WTC11 (cell line): ENCODE data around the gene NCS1. TPM values are rescaled to one million over a fixed set of nuclear protein-coding genes. Genes with fewer than 3 reads are reported as not detected.
A peak's percentile ranks its signal among the peaks of the same experiment; 100 is the strongest.

ENCODE experiments used
- ATAC-seq: fragments of 200-7000 bp; cut with Tn5 transposase; 2 replicates; pipeline ENCODE4 v1.10.0; 2021; ENCODE audit warnings: mild to moderate bottlenecking, moderate library complexity
- CTCF ChIA-PET: fragments of 300-600 bp; sonication (Branson Sonifier 250); formaldehyde crosslinking; loops from one replicate; lab custom pipeline; 2021; ENCODE audit warnings: antibody characterized with exemption; lab: Charles Lee
- POLR2A ChIA-PET: fragments of 350-600 bp; sonication (Branson Sonifier 250); formaldehyde crosslinking; loops from one replicate; lab custom pipeline; 2021; ENCODE audit warnings: antibody characterized with exemption; lab: Charles Lee
- DNase-seq: peaks from one replicate; pipeline ENCODE4 v3.0.0; 2021; ENCODE audit warnings: low spot score
- H3K27ac Mint-ChIP-seq: 2 replicates; pipeline ENCODE4 v1.8.0; 2021; ENCODE audit warnings: mixed read lengths
- H3K27me3 Mint-ChIP-seq: 2 replicates; pipeline ENCODE4 v1.8.0; 2021; ENCODE audit warnings: low read depth, mild to moderate bottlenecking, moderate library complexity, mixed read lengths
- H3K36me3 Mint-ChIP-seq: 2 replicates; pipeline ENCODE4 v1.8.0; 2021; ENCODE audit warnings: mixed read lengths
- H3K4me1 Mint-ChIP-seq: 2 replicates; pipeline ENCODE4 v1.8.0; 2022; ENCODE audit warnings: mixed read lengths
- H3K4me3 Mint-ChIP-seq: 2 replicates; pipeline ENCODE4 v1.8.0; 2021; ENCODE audit warnings: mild to moderate bottlenecking, moderate library complexity, mixed read lengths
- H3K9me3 Mint-ChIP-seq: 2 replicates; pipeline ENCODE4 v1.8.0; 2021; ENCODE audit warnings: mixed read lengths
- AFF4 ChIP-seq: sonication (generic); formaldehyde crosslinking; IDR thresholded peaks from 2 replicates; pipeline ENCODE4 v1.8.1; 2023; ENCODE audit warnings: mild to moderate bottlenecking, missing genetic modification reagents, borderline replicate concordance
- E2F5 ChIP-seq: sonication (generic); formaldehyde crosslinking; IDR thresholded peaks from 2 replicates; pipeline ENCODE4 v1.8.1; 2022; ENCODE audit warnings: mild to moderate bottlenecking, moderate library complexity, missing genetic modification reagents
- GABPB1 ChIP-seq: sonication (generic); formaldehyde crosslinking; IDR thresholded peaks from 2 replicates; pipeline ENCODE4 v1.8.1; 2023; ENCODE audit warnings: mild to moderate bottlenecking, missing genetic modification reagents
- GTF2I ChIP-seq: fragments of 250-450 bp; sonication (Bioruptor Pico); conservative IDR thresholded peaks from 2 replicates; pipeline ENCODE4 v1.4.0; 2021; ENCODE audit warnings: mild to moderate bottlenecking
- IRF1 ChIP-seq: sonication (generic); formaldehyde crosslinking; IDR thresholded peaks from 2 replicates; pipeline ENCODE4 v1.8.0; 2023; ENCODE audit warnings: missing genetic modification reagents
- JAZF1 ChIP-seq: fragments of 250-450 bp; sonication (Bioruptor Pico); IDR thresholded peaks from 2 replicates; pipeline ENCODE4 v1.9.0; 2021; ENCODE audit warnings: moderate library complexity, mild to moderate bottlenecking, inconsistent platforms
- KAT7 ChIP-seq: sonication (generic); formaldehyde crosslinking; IDR thresholded peaks from 2 replicates; pipeline ENCODE4 v1.8.1; 2023; ENCODE audit warnings: missing genetic modification reagents, mild to moderate bottlenecking, borderline replicate concordance
- MAX ChIP-seq: sonication (generic); formaldehyde crosslinking; IDR thresholded peaks from 2 replicates; pipeline ENCODE4 v1.8.0; 2022; ENCODE audit warnings: mild to moderate bottlenecking, missing genetic modification reagents
- NFATC4 ChIP-seq: fragments of 250-450 bp; sonication (Bioruptor Pico); IDR thresholded peaks from 2 replicates; pipeline ENCODE4 v1.9.0; 2021; ENCODE audit warnings: mild to moderate bottlenecking
- NR3C1 ChIP-seq: sonication (generic); formaldehyde crosslinking; conservative IDR thresholded peaks from 2 replicates; pipeline ENCODE4 v1.8.1; 2023; ENCODE audit warnings: low read depth, mild to moderate bottlenecking, missing genetic modification reagents
- SMAD4 ChIP-seq: sonication (generic); formaldehyde crosslinking; IDR thresholded peaks from 2 replicates; pipeline ENCODE4 v1.8.0; 2022; ENCODE audit warnings: mild to moderate bottlenecking, missing genetic modification reagents
- TCF7 ChIP-seq: sonication (generic); formaldehyde crosslinking; IDR thresholded peaks from 2 replicates; pipeline ENCODE4 v1.8.0; 2022; ENCODE audit warnings: mild to moderate bottlenecking, low read depth, missing genetic modification reagents, moderate library complexity
- ZBTB43 ChIP-seq: sonication (generic); formaldehyde crosslinking; IDR thresholded peaks from 2 replicates; pipeline ENCODE4 v1.8.1; 2023; ENCODE audit warnings: mild to moderate bottlenecking, missing genetic modification reagents
- ZNF121 ChIP-seq: sonication (generic); formaldehyde crosslinking; IDR thresholded peaks from 2 replicates; pipeline ENCODE4 v1.8.0; 2023; ENCODE audit warnings: missing genetic modification reagents
- ZNF232 ChIP-seq: sonication (generic); formaldehyde crosslinking; IDR thresholded peaks from 2 replicates; pipeline ENCODE4 v1.8.0; 2022; ENCODE audit warnings: mild to moderate bottlenecking, missing genetic modification reagents
- ZNF317 ChIP-seq: sonication (generic); formaldehyde crosslinking; IDR thresholded peaks from 2 replicates; pipeline ENCODE4 v1.8.1; 2023; ENCODE audit warnings: low read depth, mild to moderate bottlenecking, moderate library complexity, missing genetic modification reagents, borderline replicate concordance
- ZNF425 ChIP-seq: fragments of 250-450 bp; sonication (Bioruptor Pico); conservative IDR thresholded peaks from 2 replicates; pipeline ENCODE4 v1.9.0; 2021; ENCODE audit warnings: mild to moderate bottlenecking
- total RNA-seq: library from RNA; stranded (reverse); gene quantifications from 3 replicates; pipeline ENCODE4 v1.2.3, GENCODE V29; 2021

NCS1 gene
- total RNA-seq, 1 experiment from 2014 or later = 32.4 TPM

- DNase-seq = no peak
- Mint-ChIP-seq H3K4me3 (no peak overlapping the region), H3K36me3 (peaks cover 7% of the 10 kb centered on the region), H3K27me3 (no peaks in the 10 kb centered on the region), H3K9me3 (no peaks in the 10 kb centered on the region), H3K4me1 (peaks cover 27% of the 10 kb centered on the region), H3K27ac (peak overlapping the region; percentile 82)
- ChIA-PET CTCF (interaction anchor here (1.0 to 2.0 kb wide), 3 partner anchors 21 to 100 kb away, joined by 4 to 6 read pairs (median 4); no protein-coding TSS in a partner anchor), POLR2A (no interaction called here)
- no peak for ATAC-seq
- TF ChIP-seq ZBTB43 (no peak), TCF7 (CRISPR knock-in tag) (no peak), ZNF425 (no peak), ZNF121 (CRISPR knock-in tag) (no peak), NR3C1 (CRISPR knock-in tag) (no peak), MAX (CRISPR knock-in tag) (no peak), NFATC4 (CRISPR knock-in tag) (no peak), ZNF317 (CRISPR knock-in tag) (no peak), SMAD4 (CRISPR knock-in tag) (no peak), IRF1 (CRISPR knock-in tag) (no peak), GABPB1 (CRISPR knock-in tag) (no peak), AFF4 (CRISPR knock-in tag) (no peak), KAT7 (CRISPR knock-in tag) (no peak), E2F5 (CRISPR knock-in tag) (no peak), ZNF232 (CRISPR knock-in tag) (no peak), GTF2I (CRISPR knock-in tag) (no peak), JAZF1 (CRISPR knock-in tag) (no peak)
These were observed 42.7 kb downstream of the NCS1 start for GRCh38 chr9:130214776-130215340.
